ENCODE results near the gene SH3D19. TPM values are rescaled to one million over a fixed set of nuclear protein-coding genes. Genes with fewer than 3 reads are reported as not detected.

The SH3D19 gene
- total RNA-seq, 1 donor from 2014 or later, result 39.3 TPM

DNA sequence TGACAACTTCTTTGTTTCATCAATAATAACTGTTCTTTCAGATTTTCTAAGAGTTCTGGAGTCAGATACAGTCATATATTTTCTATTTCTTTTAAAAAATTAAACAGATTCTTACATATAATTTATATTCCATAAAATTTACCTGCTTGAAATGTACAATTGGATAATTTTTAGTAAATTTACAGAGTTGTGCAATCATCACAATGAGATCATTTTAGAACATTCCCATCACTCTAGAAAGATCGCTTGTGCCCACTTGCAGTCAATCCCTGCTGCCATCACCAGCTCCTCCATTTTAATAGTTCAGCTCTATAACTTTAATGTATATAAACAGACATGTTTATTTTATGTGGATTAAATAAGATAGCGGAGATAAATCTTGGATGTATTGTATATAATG, 78.0 kb downstream of the SH3D19 start:
- TF ChIP-seq, protein P1, sequence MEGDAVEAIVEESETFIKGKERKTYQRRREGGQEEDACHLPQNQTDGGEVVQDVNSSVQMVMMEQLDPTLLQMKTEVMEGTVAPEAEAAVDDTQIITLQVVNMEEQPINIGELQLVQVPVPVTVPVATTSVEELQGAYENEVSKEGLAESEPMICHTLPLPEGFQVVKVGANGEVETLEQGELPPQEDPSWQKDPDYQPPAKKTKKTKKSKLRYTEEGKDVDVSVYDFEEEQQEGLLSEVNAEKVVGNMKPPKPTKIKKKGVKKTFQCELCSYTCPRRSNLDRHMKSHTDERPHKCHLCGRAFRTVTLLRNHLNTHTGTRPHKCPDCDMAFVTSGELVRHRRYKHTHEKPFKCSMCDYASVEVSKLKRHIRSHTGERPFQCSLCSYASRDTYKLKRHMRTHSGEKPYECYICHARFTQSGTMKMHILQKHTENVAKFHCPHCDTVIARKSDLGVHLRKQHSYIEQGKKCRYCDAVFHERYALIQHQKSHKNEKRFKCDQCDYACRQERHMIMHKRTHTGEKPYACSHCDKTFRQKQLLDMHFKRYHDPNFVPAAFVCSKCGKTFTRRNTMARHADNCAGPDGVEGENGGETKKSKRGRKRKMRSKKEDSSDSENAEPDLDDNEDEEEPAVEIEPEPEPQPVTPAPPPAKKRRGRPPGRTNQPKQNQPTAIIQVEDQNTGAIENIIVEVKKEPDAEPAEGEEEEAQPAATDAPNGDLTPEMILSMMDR (IDR thresholded peaks at IDR 0.05), result no peak
- TF ChIP-seq EZH2phosphoT487 (IDR thresholded peaks at IDR 0.05) (no peak), EZH2 (IDR thresholded peaks at IDR 0.05) (no peak)
- Histone ChIP-seq H3K4me1 (peaks cover 42% of the 10 kb centered on the region), H3F3A (ENCODE audit: low read depth) (peaks cover 26% of the 10 kb centered on the region), H3K4me3 (no peak overlapping the region), H3K36me3 (no peaks in the 10 kb centered on the region), H3K27ac (no peak overlapping the region), H2AFZ (replicated peaks) (no peak overlapping the region), H4K20me1 (ENCODE audit: low read depth) (peaks cover 26% of the 10 kb centered on the region), H3K79me2 (ENCODE audit: low read depth) (peaks cover 63% of the 10 kb centered on the region), H3K27me3 (no peaks in the 10 kb centered on the region), H3K9me3 (ENCODE audit: low read depth) (no peaks in the 10 kb centered on the region), H3K9ac (no peak overlapping the region), H3K4me2 (no peak overlapping the region)
- no peak overlapping the region for H3K27ac Mint-ChIP-seq
- H3K4me1 Mint-ChIP-seq, result peaks cover 10% of the 10 kb centered on the region
- H3K36me3 Mint-ChIP-seq, result peaks cover 4% of the 10 kb centered on the region
- H3K4me3 Mint-ChIP-seq, result no peak overlapping the region
- no peak for DNase-seq (ENCODE audit: low spot score)
- H3K9me3 Mint-ChIP-seq, result no peaks in the 10 kb centered on the region
- H3K27me3 Mint-ChIP-seq (ENCODE audit: insufficient read depth, low read depth), result no peaks in the 10 kb centered on the region

DNA sequence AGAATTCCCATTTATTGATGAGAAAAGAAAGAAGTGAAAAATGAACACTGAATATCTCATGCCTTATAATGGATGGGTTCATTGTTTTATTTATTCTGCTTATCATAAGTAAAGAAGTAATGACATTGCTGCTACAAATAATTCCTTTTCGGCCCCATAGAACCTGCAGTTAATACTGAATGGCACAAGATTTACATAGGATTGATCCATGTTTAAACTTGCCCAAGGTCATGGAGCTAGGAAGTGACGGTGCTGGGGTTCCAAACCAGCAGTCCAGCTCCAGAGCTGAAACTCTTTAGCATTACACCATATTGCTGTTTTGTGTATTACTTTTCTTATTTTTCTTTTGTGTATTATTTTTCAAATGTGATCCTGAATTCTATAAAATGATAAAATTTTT, 78.7 kb downstream of the SH3D19 start:
- H3K4me1 ChIP-seq, result peaks cover 36% of the 10 kb centered on the region
- peaks cover 4% of the 10 kb centered on the region for H3K36me3 Mint-ChIP-seq
- TF ChIP-seq EZH2 (IDR thresholded peaks at IDR 0.05) (no peak), EZH2phosphoT487 (IDR thresholded peaks at IDR 0.05) (no peak)
- TF ChIP-seq, protein P1 (IDR thresholded peaks at IDR 0.05), result no peak
- H3K9me3 Mint-ChIP-seq, result no peaks in the 10 kb centered on the region
- peaks cover 20% of the 10 kb centered on the region for H3F3A ChIP-seq (ENCODE audit: low read depth)
- no peak overlapping the region for H2AFZ ChIP-seq (replicated peaks)
- peaks cover 66% of the 10 kb centered on the region for H3K79me2 ChIP-seq (ENCODE audit: low read depth)
- H3K4me3 Mint-ChIP-seq, result no peak overlapping the region
- H3K4me3 ChIP-seq, result no peak overlapping the region
- H3K27me3 Mint-ChIP-seq (ENCODE audit: insufficient read depth, low read depth), result no peaks in the 10 kb centered on the region
- peaks cover 20% of the 10 kb centered on the region for H4K20me1 ChIP-seq (ENCODE audit: low read depth)
- no peaks in the 10 kb centered on the region for H3K36me3 ChIP-seq
- H3K4me1 Mint-ChIP-seq, result peaks cover 10% of the 10 kb centered on the region
- H3K27ac Mint-ChIP-seq, result no peak overlapping the region
- H3K9ac ChIP-seq, result no peak overlapping the region
- no peak for DNase-seq (ENCODE audit: low spot score)
- H3K27ac ChIP-seq, result no peak overlapping the region
- no peaks in the 10 kb centered on the region for H3K27me3 ChIP-seq
- no peak overlapping the region for H3K4me2 ChIP-seq
- H3K9me3 ChIP-seq (ENCODE audit: low read depth), result no peaks in the 10 kb centered on the region

DNA sequence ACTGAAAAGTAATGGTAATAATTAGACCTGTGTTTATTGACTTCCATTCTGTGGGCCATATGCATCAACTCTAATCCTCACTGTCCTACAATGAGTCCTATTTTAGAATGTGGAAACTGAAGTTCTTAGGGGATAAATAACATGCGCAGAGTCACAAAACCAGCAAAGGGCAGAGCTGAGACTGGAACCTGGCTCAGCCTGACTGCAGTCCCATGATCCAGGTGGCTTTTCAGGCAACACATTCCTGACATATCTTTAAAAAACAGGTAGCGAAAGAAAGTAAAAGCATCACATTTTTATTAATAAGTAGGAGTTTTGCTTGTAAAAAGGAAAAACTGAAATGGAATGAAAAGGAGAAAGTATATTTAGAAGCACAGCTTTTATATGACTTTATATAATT, 83.1 kb downstream of the SH3D19 start:
- H3K4me2 ChIP-seq, result no peak overlapping the region
- peaks cover 11% of the 10 kb centered on the region for H4K20me1 ChIP-seq (ENCODE audit: low read depth)
- no peak overlapping the region for H3K27ac ChIP-seq
- no peaks in the 10 kb centered on the region for H3K27me3 ChIP-seq
- no peak overlapping the region for H2AFZ ChIP-seq (replicated peaks)
- no peak overlapping the region for H3K9ac ChIP-seq
- H3K4me1 Mint-ChIP-seq, result peaks cover 4% of the 10 kb centered on the region
- H3K9me3 ChIP-seq (ENCODE audit: low read depth), result no peaks in the 10 kb centered on the region
- no peaks in the 10 kb centered on the region for H3F3A ChIP-seq (ENCODE audit: low read depth)
- DNase-seq (ENCODE audit: low spot score), result no peak
- H3K4me3 Mint-ChIP-seq, result no peak overlapping the region
- H3K36me3 ChIP-seq, result no peaks in the 10 kb centered on the region
- no peak overlapping the region for H3K4me3 ChIP-seq
- H3K36me3 Mint-ChIP-seq, result no peaks in the 10 kb centered on the region
- no peak overlapping the region for H3K27ac Mint-ChIP-seq
- H3K27me3 Mint-ChIP-seq (ENCODE audit: insufficient read depth, low read depth), result no peaks in the 10 kb centered on the region
- H3K4me1 ChIP-seq, result peaks cover 11% of the 10 kb centered on the region
- peaks cover 66% of the 10 kb centered on the region for H3K79me2 ChIP-seq (ENCODE audit: low read depth)
- TF ChIP-seq EZH2 (IDR thresholded peaks at IDR 0.05) (no peak), EZH2phosphoT487 (IDR thresholded peaks at IDR 0.05) (no peak)
- TF ChIP-seq, protein P1 (IDR thresholded peaks at IDR 0.05), result no peak
- H3K9me3 Mint-ChIP-seq, result no peaks in the 10 kb centered on the region
